Tibial artery (tissue), 4 donors: ENCODE data around the gene RPS24.

Experiments used
- DNase-seq, 2 donors: peaks; one replicate each; pipeline ENCODE4 v3.0.0-alpha.2; 2019
- H3K27ac ChIP-seq, 2 donors: fragments of 200-600 bp; sonication (generic) in 1 of 2; 1 replicate in 1 of 2; 2 replicates in 1 of 2; pipeline ENCODE4 v1.5.1; 2018 to 2019; ENCODE audit warnings: mild to moderate bottlenecking in 1 of 2
- H3K27me3 ChIP-seq, 2 donors: fragments of 200-600 bp; sonication (generic) in 1 of 2; one replicate each; pipeline versions ENCODE4 v1.5.1 to v1.6.0; 2016 to 2019
- H3K36me3 ChIP-seq, 3 donors: fragments of 200-600 bp; sonication (generic) in 2 of 3; one replicate each; pipeline ENCODE4 v1.5.1; 2016 to 2019; ENCODE audit warnings: mild to moderate bottlenecking in 2 of 3
- H3K4me1 ChIP-seq, 4 donors: fragments of 200-600 bp; sonication (generic) in 2 of 4; 1 replicate in 3 of 4; 2 replicates in 1 of 4; pipeline ENCODE4 v1.5.1; 2016 to 2019
- H3K4me3 ChIP-seq, 2 donors: fragments of 200-600 bp; sonication (generic) in 1 of 2; 1 replicate in 1 of 2; 2 replicates in 1 of 2; pipeline ENCODE4 v1.5.1; 2018 to 2019; ENCODE audit warnings: mild to moderate bottlenecking in 2 of 2
- H3K9me3 ChIP-seq, 3 donors: fragments of 200-600 bp; sonication (generic) in 1 of 3; one replicate each; pipeline ENCODE4 v1.5.1; 2016 to 2019
- CTCF ChIP-seq, 2 experiments: fragments of 200-600 bp in 1 of 2; fragments of 450-650 bp in 1 of 2; IDR thresholded peaks; one replicate each; pipeline ENCODE4 v1.5.1; 2017 to 2019; ENCODE audit warnings: antibody characterized with exemption in 2 of 2, mild to moderate bottlenecking in 1 of 2, moderate library complexity in 1 of 2
- intact Hi-C: fragments of 100-400 bp; cut with DNase I; formaldehyde crosslinking; loops from one replicate; pipeline ENCODE4 v1.15.0; 2023; ENCODE audit warnings: low total_unique reads

The RPS24 gene

DNA sequence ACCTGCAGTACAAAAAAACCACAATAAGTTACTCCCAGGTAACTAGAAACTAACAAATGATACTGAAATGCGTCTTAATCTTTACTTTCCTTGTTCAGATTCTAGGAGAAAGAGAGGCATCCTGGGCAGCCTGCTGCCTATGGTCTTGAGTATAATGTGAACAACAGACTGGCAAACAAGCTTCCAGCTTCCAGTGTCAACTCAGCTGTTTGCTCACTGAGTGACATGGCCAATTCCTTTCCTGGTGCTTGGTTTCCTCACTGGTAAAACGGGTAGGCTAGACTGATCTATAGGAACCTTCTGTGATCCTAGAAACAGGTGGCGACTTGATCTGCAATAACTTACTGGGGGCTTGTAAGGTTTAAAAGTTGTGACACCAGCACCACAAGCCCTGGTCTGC is 14.4 kb upstream of the RPS24 start:
- Histone ChIP-seq H3K9me3 (no peaks in the 10 kb centered on the region), H3K4me3 (no peak overlapping the region), H3K4me1 (no peaks in the 10 kb centered on the region), H3K27me3 (no peaks in the 10 kb centered on the region), H3K36me3 (peaks cover 91 to 100% (median 94%) of the 10 kb centered on the region in 3 donors), H3K27ac (no peak overlapping the region)
- TF ChIP-seq CTCF (IDR thresholded peaks at IDR 0.05): no peak
- intact Hi-C loops: no loop called here
- DNase-seq: no peak

DNA sequence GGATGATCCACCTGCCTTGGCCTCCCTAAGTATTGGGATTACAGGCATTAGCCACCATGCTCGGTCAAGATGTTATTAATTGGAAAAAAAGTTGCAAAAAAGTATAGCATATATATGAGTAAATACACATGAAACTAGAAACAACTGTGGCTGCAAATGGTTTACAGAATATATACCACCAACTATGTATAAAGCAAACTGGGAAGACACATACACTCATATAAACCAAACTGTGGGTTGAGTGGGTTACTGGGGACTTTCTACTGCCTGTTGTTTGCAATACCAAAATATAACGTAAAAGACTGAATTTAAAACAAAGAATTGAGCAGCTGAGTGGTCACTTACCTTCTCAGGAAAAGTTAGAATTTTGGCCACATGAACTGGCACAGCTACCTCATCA is 12.5 kb upstream of the RPS24 start:
- H3K4me3 ChIP-seq: no peak overlapping the region
- no peak overlapping the region for H3K27ac ChIP-seq
- DNase-seq: no peak
- intact Hi-C loops: no loop called here
- H3K4me1 ChIP-seq: no peaks in the 10 kb centered on the region
- H3K9me3 ChIP-seq: no peaks in the 10 kb centered on the region
- peaks cover 97 to 100% (median 98%) of the 10 kb centered on the region in 3 donors for H3K36me3 ChIP-seq
- no peak for TF ChIP-seq CTCF (IDR thresholded peaks at IDR 0.05)
- no peaks in the 10 kb centered on the region for H3K27me3 ChIP-seq

DNA sequence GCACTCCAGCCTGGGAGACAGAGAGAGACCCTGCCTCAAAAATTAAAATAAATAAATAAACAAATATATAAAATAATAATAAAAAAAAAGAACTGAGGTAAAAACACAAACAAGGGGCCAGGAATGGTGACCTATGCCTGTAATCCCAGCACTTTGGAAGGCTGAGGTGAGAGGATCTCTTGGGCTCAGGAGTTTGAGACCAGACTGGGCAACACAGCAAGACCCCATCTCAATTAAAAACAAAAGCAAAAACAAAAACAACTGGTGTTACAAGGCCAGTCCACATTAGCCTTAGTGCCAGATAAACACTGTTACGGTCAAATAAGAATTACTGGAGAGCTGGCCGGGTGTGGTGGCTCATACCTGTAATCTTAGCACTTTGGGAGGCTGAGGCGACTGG is 9.9 kb upstream of the RPS24 start:
- intact Hi-C loops: no loop called here

GRCh38 chr10:78025685-78026364 is 7.8 kb upstream of the RPS24 start:
- Histone ChIP-seq H3K9me3 (no peaks in the 10 kb centered on the region), H3K4me1 (peaks cover 0 to 19% (median 11%) of the 10 kb centered on the region in 4 donors), H3K27ac (no peak overlapping the region), H3K27me3 (no peaks in the 10 kb centered on the region), H3K4me3 (no peak overlapping the region), H3K36me3 (peaks cover 52 to 57% (median 52%) of the 10 kb centered on the region in 3 donors)
- intact Hi-C loops: loop anchor here (5.0 kb wide), 1 partner anchor 179 kb away; no protein-coding TSS in a partner anchor
- DNase-seq: no peak
- TF ChIP-seq CTCF (IDR thresholded peaks at IDR 0.05): no peak

More for the DNA sequence above, 9.9 kb upstream of the RPS24 start:
- no peak overlapping the region for H3K4me3 ChIP-seq
- H3K27ac ChIP-seq: no peak overlapping the region
- H3K27me3 ChIP-seq: no peaks in the 10 kb centered on the region
- no peak for DNase-seq
- H3K4me1 ChIP-seq: peaks cover 0 to 18% (median 10%) of the 10 kb centered on the region in 4 donors
- no peaks in the 10 kb centered on the region for H3K9me3 ChIP-seq
- TF ChIP-seq CTCF (IDR thresholded peaks at IDR 0.05): no peak
- peaks cover 73 to 78% (median 73%) of the 10 kb centered on the region in 3 donors for H3K36me3 ChIP-seq

GRCh38 chr10:78028438-78029268 is 5.0 kb upstream of the RPS24 start:
- intact Hi-C loops: loop anchor here (5.0 kb wide), 1 partner anchor 181 kb away; no protein-coding TSS in a partner anchor
- no peaks in the 10 kb centered on the region for H3K27me3 ChIP-seq
- H3K4me1 ChIP-seq: peaks cover 0 to 19% (median 11%) of the 10 kb centered on the region in 4 donors
- no peak for DNase-seq
- peak overlapping the region; percentile 74 to 80 for H3K27ac ChIP-seq
- H3K9me3 ChIP-seq: no peaks in the 10 kb centered on the region
- peak overlapping the region; percentile 69 to 96 for H3K4me3 ChIP-seq
- no peak for TF ChIP-seq CTCF (IDR thresholded peaks at IDR 0.05)
- H3K36me3 ChIP-seq: peaks cover 24 to 29% (median 25%) of the 10 kb centered on the region in 3 donors
